ENCODE measurements around the gene SCGB3A2. TPM values are rescaled to one million over a fixed set of nuclear protein-coding genes. Genes with fewer than 3 reads are reported as not detected.

Gene SCGB3A2
- total and polyA plus RNA-seq, 2 donors (not counting 1 experiment from before 2014, with no cell fraction given), result not detected

GRCh38 chr5:147901599-147902039 lies 23.1 kb downstream of the SCGB3A2 start:
- Mint-ChIP-seq H3K9me3 (ENCODE audit: insufficient read depth) (no peaks in the 10 kb centered on the region), H3K27ac (no peak overlapping the region), H3K4me3 (no peak overlapping the region), H3K4me1 (no peaks in the 10 kb centered on the region), H3K27me3 (peaks cover 4% of the 10 kb centered on the region)
- DNase-seq, result no peak
- TF ChIP-seq, protein P1, sequence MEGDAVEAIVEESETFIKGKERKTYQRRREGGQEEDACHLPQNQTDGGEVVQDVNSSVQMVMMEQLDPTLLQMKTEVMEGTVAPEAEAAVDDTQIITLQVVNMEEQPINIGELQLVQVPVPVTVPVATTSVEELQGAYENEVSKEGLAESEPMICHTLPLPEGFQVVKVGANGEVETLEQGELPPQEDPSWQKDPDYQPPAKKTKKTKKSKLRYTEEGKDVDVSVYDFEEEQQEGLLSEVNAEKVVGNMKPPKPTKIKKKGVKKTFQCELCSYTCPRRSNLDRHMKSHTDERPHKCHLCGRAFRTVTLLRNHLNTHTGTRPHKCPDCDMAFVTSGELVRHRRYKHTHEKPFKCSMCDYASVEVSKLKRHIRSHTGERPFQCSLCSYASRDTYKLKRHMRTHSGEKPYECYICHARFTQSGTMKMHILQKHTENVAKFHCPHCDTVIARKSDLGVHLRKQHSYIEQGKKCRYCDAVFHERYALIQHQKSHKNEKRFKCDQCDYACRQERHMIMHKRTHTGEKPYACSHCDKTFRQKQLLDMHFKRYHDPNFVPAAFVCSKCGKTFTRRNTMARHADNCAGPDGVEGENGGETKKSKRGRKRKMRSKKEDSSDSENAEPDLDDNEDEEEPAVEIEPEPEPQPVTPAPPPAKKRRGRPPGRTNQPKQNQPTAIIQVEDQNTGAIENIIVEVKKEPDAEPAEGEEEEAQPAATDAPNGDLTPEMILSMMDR (IDR thresholded peaks at IDR 0.05), result no peak
- TF ChIP-seq EZH2 (IDR thresholded peaks at IDR 0.05; ENCODE audit: borderline replicate concordance, insufficient read depth, low read depth, low read length, poor library complexity, severe bottlenecking), result no peak
- Histone ChIP-seq H3K9ac (ENCODE audit: low read length) (no peak overlapping the region), H3K9me3 (ENCODE audit: control extremely low read depth in 1 of 3, control insufficient read depth in 2 of 3, insufficient read depth in 1 of 3, low read length in 2 of 3) (no peaks in the 10 kb centered on the region), H3K4me1 (ENCODE audit: control insufficient read depth in 2 of 2, insufficient read depth in 2 of 2, low read length in 2 of 2) (no peaks in the 10 kb centered on the region), H3K4me2 (replicated peaks; ENCODE audit: low read depth, low read length, poor library complexity, severe bottlenecking) (no peak overlapping the region), H3K36me3 (replicated peaks in 1 of 2; ENCODE audit: control extremely low read depth in 1 of 2, control insufficient read depth in 1 of 2, extremely low read depth in 1 of 2, insufficient read depth in 2 of 2, low read length in 1 of 2) (no peaks in the 10 kb centered on the region), H3K4me3 (ENCODE audit: control extremely low read depth in 1 of 5, extremely low read depth in 1 of 5, insufficient read depth in 1 of 5, low read depth in 2 of 5, low read length in 4 of 5) (no peak overlapping the region), H4K20me1 (ENCODE audit: control insufficient read depth, insufficient read depth, low read length, poor library complexity, severe bottlenecking) (no peaks in the 10 kb centered on the region), H3K79me2 (ENCODE audit: control insufficient read depth, insufficient read depth, low read length) (no peaks in the 10 kb centered on the region), H3K27me3 (replicated peaks in 1 of 4; ENCODE audit: control extremely low read depth in 1 of 4, control insufficient read depth in 3 of 4, insufficient read depth in 4 of 4, low read length in 3 of 4) (no peaks in the 10 kb centered on the region), H3K27ac (ENCODE audit: low read length in 2 of 2) (no peak overlapping the region), H2AFZ (ENCODE audit: insufficient read depth, low read depth, low read length, poor library complexity, severe bottlenecking) (no peak overlapping the region)
- POLR2A ChIA-PET, result no interaction called here
- CTCF ChIA-PET, result no interaction called here
- 86% methylated on average over 8 of the region's 12 CpGs for WGBS (ENCODE audit: insufficient coverage)
- intact Hi-C loops (cut with micrococcal nuclease), result no loop called here
- ATAC-seq (ENCODE audit: low read depth), result no peak

GRCh38 chr5:147902609-147903115 lies 24.2 kb downstream of the SCGB3A2 start:
- no peak for DNase-seq
- no peaks in the 10 kb centered on the region for H3K36me3 ChIP-seq (replicated peaks in 1 of 2; ENCODE audit: control extremely low read depth in 1 of 2, control insufficient read depth in 1 of 2, extremely low read depth in 1 of 2, insufficient read depth in 2 of 2, low read length in 1 of 2)
- intact Hi-C loops (cut with micrococcal nuclease), result no loop called here
- Mint-ChIP-seq H3K4me3 (no peak overlapping the region), H3K4me1 (no peaks in the 10 kb centered on the region), H3K27ac (no peak overlapping the region), H3K27me3 (peaks cover 4% of the 10 kb centered on the region), H3K9me3 (ENCODE audit: insufficient read depth) (no peaks in the 10 kb centered on the region)
- H3K4me3 ChIP-seq (ENCODE audit: control extremely low read depth in 1 of 5, extremely low read depth in 1 of 5, insufficient read depth in 1 of 5, low read depth in 2 of 5, low read length in 4 of 5), result no peak overlapping the region
- H3K4me2 ChIP-seq (replicated peaks; ENCODE audit: low read depth, low read length, poor library complexity, severe bottlenecking), result no peak overlapping the region
- H3K27ac ChIP-seq (ENCODE audit: low read length in 2 of 2), result no peak overlapping the region
- no peaks in the 10 kb centered on the region for H3K79me2 ChIP-seq (ENCODE audit: control insufficient read depth, insufficient read depth, low read length)
- ChIA-PET POLR2A (no interaction called here), CTCF (no interaction called here)
- no peaks in the 10 kb centered on the region for H4K20me1 ChIP-seq (ENCODE audit: control insufficient read depth, insufficient read depth, low read length, poor library complexity, severe bottlenecking)
- no peak overlapping the region for H2AFZ ChIP-seq (ENCODE audit: insufficient read depth, low read depth, low read length, poor library complexity, severe bottlenecking)
- no peaks in the 10 kb centered on the region for H3K27me3 ChIP-seq (replicated peaks in 1 of 4; ENCODE audit: control extremely low read depth in 1 of 4, control insufficient read depth in 3 of 4, insufficient read depth in 4 of 4, low read length in 3 of 4)
- ATAC-seq (ENCODE audit: low read depth), result no peak
- TF ChIP-seq, protein P1 (IDR thresholded peaks at IDR 0.05), result no peak
- no peak for TF ChIP-seq EZH2 (IDR thresholded peaks at IDR 0.05; ENCODE audit: borderline replicate concordance, insufficient read depth, low read depth, low read length, poor library complexity, severe bottlenecking)
- H3K9me3 ChIP-seq (ENCODE audit: control extremely low read depth in 1 of 3, control insufficient read depth in 2 of 3, insufficient read depth in 1 of 3, low read length in 2 of 3), result no peaks in the 10 kb centered on the region
- no peaks in the 10 kb centered on the region for H3K4me1 ChIP-seq (ENCODE audit: control insufficient read depth in 2 of 2, insufficient read depth in 2 of 2, low read length in 2 of 2)
- no peak overlapping the region for H3K9ac ChIP-seq (ENCODE audit: low read length)

All from B cell (primary cell).